Measurements from ENCODE around the gene BCAP29.

- TF ChIP-seq SMARCB1 (IDR thresholded peaks at IDR 0.05; ENCODE audit: insufficient read length, low read depth), result no peak
- TF ChIP-seq CBX8 (IDR thresholded peaks at IDR 0.05; ENCODE audit: borderline replicate concordance, extremely low read depth, low read depth, low read length, poor library complexity, severe bottlenecking), result no peak
- TF ChIP-seq DMBX1 (CRISPR knock-in tag; IDR thresholded peaks at IDR 0.05; ENCODE audit: borderline replicate concordance), result no peak
- no peak for TF ChIP-seq NFYB (IDR thresholded peaks at IDR 0.05; ENCODE audit: extremely low read depth, insufficient read length)
- TF ChIP-seq ZKSCAN3 (CRISPR knock-in tag; IDR thresholded peaks at IDR 0.05), result no peak
- no peak for TF ChIP-seq ZHX1 (conservative IDR thresholded peaks at IDR 0.05; ENCODE audit: low read length)
- TF ChIP-seq HNRNPH1 (optimal IDR thresholded peaks at IDR 0.05; ENCODE audit: low read depth, low read length), result no peak
- TF ChIP-seq CTCF (IDR thresholded peaks at IDR 0.05 in 2 of 3, conservative IDR thresholded peaks at IDR 0.05 in 1 of 3; ENCODE audit: insufficient read depth in 2 of 3, low read depth in 1 of 3, low read length in 3 of 3), result no peak
- no peak for TF ChIP-seq FOS (IDR thresholded peaks at IDR 0.05; ENCODE audit: extremely low read depth, insufficient read length)
- TF ChIP-seq MXD1 (CRISPR knock-in tag; IDR thresholded peaks at IDR 0.05; ENCODE audit: borderline replicate concordance, poor library complexity, severe bottlenecking), result no peak
- no peak for TF ChIP-seq ARID1B (IDR thresholded peaks at IDR 0.05)
- TF ChIP-seq SIN3B (IDR thresholded peaks at IDR 0.05; ENCODE audit: low read depth), result no peak
Measured at GRCh38 chr7:107622429-107622828, 42.4 kb downstream of the BCAP29 start.
